ENCODE measurements around the gene RBM20.
"Not testable (repeated sequence)": the region's sequence is repeated elsewhere in the genome, so short reads cannot be mapped to it uniquely, and the experiment has no call there.

The RBM20 gene

GRCh38 chr10:110643653-110644597 lies at the start of gene RBM20:
RBM20 (plus strand) TSS chr10:110644336; CDS start chr10:110644455, 119 bp downstream.
- peak; percentile 44 for DNase-seq

GRCh38 chr10:110597476-110597875 lies 46.7 kb upstream of the RBM20 start:
- no peak for DNase-seq

- no peak for DNase-seq
These were observed 43.5 kb upstream of the RBM20 start for GRCh38 chr10:110600487-110601101.

GRCh38 chr10:110601581-110601980 lies 42.6 kb upstream of the RBM20 start:
- no peak for DNase-seq

- DNase-seq = no peak
These were observed 36.0 kb upstream of the RBM20 start for GRCh38 chr10:110608087-110608486.

- DNase-seq = no peak
These were observed 34.5 kb upstream of the RBM20 start for GRCh38 chr10:110609605-110610004.

GRCh38 chr10:110610308-110610774 lies 33.8 kb upstream of the RBM20 start:
- peak; percentile 60 for DNase-seq

- DNase-seq = not testable (repeated sequence)
These were observed 33.4 kb upstream of the RBM20 start for GRCh38 chr10:110610781-110611180.

GRCh38 chr10:110612087-110612486 lies 32.0 kb upstream of the RBM20 start:
- DNase-seq = no peak

- DNase-seq = no peak
These were observed 31.5 kb upstream of the RBM20 start for GRCh38 chr10:110612629-110613028.

- peak; percentile 65 for DNase-seq
These were observed 30.7 kb upstream of the RBM20 start for GRCh38 chr10:110613341-110613995.

- no peak for DNase-seq
These were observed 30.1 kb upstream of the RBM20 start for GRCh38 chr10:110613996-110614495.

GRCh38 chr10:110615057-110615747 lies 28.9 kb upstream of the RBM20 start:
- no peak for DNase-seq

GRCh38 chr10:110616493-110617033 lies 27.6 kb upstream of the RBM20 start:
- DNase-seq = no peak

- no peak for DNase-seq
These were observed 26.5 kb upstream of the RBM20 start for GRCh38 chr10:110617425-110618229.

GRCh38 chr10:110618230-110618610 lies 25.9 kb upstream of the RBM20 start:
- peak; percentile 70 for DNase-seq

GRCh38 chr10:110619514-110620397 lies 24.4 kb upstream of the RBM20 start:
- DNase-seq = no peak

GRCh38 chr10:110620398-110620719 lies 23.8 kb upstream of the RBM20 start:
- no peak for DNase-seq

GRCh38 chr10:110623316-110623715 lies 20.8 kb upstream of the RBM20 start:
- DNase-seq = not testable (repeated sequence)

GRCh38 chr10:110625356-110625894 lies 18.7 kb upstream of the RBM20 start:
- no peak for DNase-seq
